Fibroblast of skin of left biceps (primary cell): ENCODE measurements around the gene PML.
A peak's percentile ranks its signal among the peaks of the same experiment; 100 is the strongest.

Experiments used
- DNase-seq, 2 experiments: peaks; one replicate each; pipeline ENCODE4 v3.0.0-alpha.2; 2013; ENCODE audit warnings: low read depth in 2 of 2

PML gene

DNA sequence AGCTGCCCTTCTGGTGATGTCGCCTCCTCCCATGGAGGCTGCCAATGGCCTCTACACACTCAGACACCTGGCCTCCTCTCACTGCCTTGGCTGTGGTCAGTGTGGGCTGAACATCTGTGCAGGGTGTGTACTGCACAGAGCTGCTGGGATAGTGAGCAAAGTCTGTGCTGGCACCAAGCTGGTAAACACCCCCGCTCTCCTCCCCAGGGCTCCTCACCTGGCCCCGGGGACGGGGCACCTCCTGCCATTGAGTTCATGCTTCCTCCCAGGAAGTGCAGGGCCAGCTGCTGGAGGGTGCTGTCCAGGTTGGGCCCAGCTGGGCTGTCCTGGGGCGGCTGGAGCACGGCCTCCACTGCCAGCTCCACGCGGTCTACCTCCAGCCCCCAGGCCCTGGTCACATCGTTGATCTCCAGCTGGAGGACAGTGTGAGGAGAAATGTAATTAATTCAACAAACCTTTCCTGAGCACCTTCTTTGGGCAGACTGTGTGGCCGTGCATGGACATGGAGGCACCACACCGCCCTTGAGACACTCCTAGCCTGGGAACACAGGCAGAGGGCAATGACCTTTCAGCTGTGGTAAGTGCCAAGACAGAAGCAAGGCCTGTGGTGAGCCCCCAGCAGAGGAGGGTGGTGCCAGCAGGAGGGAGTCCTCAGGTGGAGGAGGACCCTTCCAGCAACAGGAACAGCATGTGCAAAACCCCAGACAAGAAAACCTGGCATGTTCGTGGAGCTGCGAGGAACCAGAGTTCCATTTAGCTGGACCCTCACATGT, 9.2 kb upstream of the PML start:
- DNase-seq: no peak

DNA sequence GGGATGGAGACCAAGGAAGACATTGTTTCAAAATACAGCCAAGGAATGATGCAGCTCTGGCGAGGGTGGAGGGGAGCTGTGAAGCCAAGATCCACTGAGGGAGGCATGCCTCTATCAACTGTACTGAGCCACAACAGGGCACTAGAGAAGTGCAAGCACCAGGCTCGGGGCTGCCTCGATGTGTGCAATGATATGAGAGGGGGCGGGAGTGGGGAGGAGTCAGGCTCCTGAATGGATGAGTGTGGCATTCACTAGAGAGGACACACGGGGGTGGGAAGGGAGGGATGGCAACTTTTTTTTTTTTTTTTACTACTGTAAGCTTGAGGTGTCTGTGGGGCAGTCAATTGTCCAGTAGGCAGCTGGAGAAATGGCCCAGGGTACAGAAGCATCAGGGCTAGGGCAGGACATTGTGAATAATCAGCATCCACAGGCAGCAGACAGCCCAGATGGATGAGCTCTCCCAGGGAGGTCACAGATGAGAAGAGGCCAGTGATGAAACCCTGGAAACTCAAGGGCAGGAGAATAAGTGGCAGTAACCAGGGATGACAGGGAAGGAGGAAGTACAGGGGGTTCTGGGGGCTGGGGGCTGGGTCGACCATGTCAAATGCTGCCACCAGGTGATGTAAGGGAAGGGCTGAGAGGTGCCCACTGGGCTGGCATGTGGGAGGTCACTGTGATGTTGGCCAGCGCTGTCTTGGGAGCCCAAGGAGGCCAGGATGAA, 8.3 kb upstream of the PML start:
- DNase-seq: no peak

DNA sequence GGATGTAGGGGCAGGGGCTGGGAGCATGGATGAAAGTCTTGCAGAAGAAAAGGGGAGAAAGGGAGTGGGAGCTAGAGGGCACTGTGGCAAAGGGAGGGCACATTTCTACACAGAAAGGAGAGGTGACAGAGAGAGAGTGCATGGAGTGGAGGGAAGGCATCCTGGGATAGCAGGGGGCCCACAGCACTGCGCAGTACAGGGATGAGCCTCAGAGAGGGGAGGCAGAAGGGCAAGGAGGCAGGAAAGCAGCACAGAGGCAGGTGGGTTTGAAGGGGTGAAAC, 7.8 kb upstream of the PML start:
- DNase-seq: no peak

DNA sequence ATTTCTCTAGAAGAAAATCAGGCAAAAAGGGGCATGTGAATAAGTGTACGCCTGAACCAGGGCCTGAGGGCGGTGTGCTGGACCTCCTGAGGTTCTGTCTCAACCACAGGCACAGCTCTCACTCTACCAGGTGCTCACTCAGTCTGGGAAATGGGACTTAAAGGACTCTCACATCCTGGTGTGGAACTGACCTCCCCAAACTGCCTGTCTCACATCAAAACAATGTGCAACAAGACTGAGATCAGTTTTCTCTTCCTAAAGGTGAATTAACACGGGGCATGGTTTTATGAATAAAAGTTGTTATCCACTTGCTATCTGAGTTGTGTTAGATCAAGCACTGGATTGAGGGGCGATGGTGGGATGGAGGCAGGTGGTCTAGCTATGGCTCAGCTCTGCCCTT, 7.3 kb upstream of the PML start:
- no peak for DNase-seq

DNA sequence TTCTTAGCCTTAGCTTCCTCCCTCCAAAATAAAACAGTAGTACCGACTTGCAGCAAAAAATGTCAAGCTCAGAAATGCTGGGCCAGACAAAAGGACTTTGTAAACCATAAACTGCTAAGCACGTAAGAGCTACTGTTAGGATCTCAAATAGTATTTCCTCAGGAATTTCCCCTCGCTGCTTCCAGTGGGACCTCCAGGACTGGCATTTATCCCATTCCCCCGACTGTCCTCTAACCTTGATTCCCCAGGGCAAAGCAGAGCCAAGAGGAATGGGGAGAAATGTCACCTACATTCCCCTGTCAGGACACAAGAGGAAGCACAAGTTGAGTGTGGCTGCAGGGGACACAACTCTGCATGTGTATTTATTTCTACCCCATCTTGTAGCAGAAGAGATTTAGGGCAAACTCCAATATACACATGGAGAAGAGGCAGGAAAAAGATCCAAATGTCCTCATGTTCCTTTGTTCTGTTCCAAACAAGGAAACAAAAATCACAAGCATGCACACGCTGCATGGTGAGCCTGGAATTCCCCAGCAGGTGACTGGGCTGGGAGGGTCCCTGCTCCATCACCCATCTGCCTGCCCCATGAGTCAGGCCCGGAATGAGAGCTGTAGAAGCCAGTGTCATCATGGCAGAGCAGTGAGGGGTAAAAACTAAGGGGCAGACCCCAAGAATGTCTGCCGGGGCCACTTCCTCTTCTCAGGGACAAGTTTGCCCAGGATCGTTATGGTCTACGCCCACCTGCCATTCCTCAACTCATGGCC, 6.7 kb upstream of the PML start:
- DNase-seq: no peak

DNA sequence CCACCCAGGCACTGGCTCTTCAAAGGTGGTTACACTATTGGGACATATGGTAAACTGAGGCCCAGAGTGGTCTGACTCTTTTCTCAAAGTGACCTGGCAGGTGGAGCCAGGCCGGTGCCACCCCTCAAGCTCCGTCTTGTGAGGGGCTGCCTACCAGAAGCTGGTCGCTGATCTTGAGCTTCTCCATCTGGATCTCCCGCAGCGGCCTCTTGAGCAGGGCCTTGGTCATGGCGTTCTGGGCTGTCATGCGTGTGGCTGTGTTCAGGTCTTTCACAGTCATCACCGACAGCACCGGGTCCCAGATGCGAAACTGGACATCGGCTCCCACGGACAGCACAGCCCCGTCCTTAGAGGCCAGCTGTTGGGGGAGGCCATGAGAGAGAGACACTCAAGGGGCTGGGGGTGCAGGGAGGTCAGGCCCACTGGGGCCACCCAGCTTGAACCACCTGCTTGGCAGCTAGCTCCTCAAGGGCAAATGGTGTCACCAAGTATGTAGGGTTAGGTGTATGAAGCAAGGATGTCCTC, 6.0 kb upstream of the PML start:
- no peak for DNase-seq

DNA sequence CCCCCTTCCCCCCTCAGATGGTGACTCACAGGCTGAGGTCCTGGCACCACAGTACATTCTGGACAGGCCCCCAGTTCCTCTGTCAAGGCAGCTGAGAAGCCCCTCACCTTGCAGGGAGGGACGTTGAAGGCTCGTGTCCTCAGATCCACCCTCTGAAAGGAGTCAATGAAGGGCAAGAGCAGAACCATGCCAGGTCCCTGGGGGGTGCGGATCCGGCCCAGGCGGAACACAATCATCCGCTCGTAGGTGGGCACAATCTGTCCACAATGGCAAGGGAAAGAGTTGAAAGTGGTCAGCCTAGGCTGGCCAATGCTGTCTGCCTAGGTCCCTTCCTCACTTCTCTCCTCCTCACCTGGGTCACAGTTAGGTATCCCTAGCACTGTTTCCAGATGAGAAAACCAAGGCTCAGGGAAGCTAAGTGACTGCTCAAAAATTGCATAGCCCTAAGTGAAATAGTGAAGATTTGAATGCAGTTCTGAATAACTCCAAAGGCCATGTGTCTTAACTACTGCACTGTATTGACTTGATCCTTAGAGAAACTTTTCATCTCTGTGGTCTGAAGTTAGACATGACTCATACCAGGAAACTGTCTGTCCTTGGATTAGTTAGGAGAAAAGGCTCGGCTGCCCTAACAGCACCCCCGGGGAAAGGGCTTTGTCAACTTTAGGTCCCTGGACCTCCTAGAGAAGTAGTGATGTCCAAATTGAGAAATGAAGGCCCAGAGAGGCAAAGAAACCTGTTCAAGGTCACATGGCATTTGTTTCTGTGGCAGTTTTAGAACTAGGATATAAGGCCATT, 5.3 kb upstream of the PML start:
- peak in 1 of 2 experiments; percentile 45 for DNase-seq

DNA sequence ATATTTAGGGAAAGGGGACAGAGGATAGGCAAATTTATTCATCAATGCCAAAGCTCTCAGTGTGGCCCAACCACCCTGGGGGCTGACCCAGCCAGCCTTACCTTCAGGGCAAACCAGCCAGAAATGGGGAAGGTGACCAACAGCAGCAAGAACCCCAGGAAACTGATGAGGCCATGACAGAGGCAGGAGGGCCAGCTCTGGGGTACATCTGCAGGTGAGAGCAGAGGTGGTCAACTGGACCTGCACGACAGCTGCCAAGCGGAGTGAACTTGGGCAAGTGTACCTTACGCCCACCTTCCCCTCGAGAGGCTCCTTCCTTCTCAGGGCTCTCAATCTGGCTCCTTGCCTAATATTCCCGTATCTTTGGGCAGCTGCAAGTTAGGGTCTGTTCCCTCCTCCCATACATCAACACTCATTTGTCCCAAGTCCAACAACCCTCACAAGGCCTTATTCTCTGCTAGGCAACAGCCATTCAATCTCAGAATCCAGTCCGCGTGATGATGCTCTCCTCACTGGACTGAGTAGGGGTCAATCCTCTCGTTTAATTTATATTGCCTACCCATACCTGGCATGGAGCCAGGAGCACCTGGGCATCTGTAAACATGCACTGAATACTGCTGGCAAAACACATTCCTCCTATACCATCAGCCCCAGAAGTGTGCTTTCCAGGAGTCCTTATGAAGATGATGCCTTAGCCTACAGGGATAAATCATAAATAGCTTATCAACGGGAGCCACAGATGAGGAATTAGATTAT, 4.1 kb upstream of the PML start:
- no peak for DNase-seq

DNA sequence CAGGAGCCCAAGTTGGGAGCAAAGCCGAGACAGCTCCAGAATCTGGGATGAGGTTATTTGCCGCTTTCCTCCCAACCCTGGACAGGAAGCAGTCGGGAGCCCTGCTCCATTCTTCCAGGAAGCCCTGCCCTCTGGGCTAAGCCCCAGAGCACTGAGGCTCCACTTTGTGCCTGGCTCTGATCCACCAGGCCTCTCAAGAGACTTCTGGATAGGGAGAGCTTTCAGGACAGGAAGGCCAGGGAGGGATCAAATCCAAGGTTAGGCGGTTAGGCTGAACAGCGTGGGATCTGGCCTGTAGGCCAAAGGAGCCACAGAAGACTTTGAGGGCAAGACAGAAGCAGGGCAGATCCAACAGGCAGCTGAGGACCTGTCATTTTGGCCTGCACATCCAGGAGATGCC, 3.3 kb upstream of the PML start:
- DNase-seq: no peak

DNA sequence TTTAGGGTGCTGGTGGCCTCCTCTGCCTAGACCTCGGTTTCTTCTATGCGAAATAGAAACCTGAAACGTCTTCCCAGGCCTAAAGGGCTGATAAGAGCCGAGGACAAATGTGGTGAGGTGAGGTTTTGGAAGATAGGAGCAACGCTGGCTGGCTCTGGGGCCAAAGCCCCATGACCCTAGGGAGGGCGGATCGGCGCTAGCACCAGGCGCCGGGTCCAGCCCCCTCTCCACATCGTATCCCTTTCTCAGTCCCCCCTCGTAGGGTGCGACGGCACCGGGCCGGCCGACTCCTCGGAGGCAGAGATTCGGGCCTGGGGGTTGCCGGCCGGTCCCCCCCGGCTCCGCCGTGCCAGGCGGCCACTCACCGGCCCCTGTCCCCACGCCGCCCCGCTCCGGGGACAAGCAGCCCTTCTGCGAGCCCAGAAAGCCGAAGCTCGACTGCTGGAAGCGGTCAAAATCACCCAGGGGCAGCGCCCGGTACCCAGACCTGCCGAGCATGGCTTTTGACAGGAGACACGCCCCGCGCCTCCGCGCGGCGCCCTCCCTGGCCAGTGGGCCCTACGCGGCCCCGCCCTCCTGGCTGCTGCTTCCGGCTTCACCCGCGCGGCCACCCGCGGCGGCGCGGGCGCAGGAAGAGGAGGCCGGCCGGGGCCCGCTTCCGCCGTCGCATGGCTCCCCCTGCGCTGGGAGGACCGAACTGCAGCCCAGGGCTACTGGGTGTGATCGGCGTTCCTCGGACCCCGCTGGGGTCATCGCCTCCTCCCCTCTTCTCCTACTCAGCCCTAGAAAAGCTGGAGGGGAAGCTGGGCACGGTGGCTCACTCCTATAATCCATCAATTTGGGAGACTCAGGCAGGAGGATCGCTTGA, 2.6 kb upstream of the PML start, which contains the start of gene STOML1:
Gene STOML1, minus strand, starts transcription at position 570 of the 868 bp plus-strand sequence. Its CDS starts 72 bp downstream, at position 498.
- peak; percentile 82 to 84 for DNase-seq

DNA sequence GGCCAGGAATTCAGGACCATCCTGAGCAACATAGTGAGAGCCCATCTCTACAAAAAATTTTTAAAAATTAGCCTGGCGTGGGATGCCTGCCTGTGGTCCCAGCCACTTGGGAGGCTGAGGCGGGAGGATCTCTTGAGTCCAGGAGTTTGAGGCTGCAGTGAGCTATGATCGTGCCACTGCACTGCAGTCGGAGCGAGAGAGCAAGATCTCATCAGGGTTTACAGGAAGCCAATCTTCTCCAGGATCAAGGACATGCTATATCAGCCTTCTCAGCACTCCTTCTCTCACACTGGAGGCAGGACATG, 2.0 kb upstream of the PML start:
- DNase-seq: no peak

DNA sequence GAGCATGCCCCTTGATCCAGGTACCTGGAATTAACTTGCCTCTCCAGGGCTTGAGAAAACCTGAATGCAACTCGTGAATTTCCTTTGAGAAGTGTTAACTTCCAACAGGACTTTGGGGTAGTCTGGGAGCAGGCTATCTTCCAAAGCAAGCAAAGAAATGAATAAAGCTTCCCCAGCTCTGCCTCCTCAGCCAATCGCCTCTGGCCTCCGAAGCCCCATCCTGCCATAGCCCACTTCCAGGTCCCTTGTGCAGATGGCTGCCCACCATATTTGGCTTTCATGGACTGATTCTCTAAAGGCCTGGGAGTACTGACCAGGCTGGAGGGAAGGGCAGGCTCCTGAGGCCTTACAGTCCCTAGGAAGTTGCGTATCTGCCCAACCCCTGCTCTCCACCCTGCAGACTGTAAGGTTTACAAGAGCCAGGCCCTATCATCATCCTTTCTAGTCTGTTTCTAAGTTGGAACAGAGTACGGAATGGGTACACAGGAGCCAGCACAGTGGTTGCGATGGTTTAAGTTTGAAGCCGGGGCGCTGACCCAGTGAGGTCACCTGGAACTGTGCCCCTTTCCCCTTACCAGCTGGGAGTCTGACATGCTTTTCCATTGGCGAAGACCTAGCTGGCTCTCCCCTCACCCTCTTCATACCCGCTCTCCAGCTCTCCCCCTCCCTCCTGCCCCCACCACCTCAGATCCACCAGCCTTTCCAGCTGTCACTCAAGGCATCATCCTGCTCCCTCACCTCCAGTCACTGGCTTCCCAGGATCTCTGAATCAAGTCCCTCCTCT, 1.1 kb upstream of the PML start:
- no peak for DNase-seq

DNA sequence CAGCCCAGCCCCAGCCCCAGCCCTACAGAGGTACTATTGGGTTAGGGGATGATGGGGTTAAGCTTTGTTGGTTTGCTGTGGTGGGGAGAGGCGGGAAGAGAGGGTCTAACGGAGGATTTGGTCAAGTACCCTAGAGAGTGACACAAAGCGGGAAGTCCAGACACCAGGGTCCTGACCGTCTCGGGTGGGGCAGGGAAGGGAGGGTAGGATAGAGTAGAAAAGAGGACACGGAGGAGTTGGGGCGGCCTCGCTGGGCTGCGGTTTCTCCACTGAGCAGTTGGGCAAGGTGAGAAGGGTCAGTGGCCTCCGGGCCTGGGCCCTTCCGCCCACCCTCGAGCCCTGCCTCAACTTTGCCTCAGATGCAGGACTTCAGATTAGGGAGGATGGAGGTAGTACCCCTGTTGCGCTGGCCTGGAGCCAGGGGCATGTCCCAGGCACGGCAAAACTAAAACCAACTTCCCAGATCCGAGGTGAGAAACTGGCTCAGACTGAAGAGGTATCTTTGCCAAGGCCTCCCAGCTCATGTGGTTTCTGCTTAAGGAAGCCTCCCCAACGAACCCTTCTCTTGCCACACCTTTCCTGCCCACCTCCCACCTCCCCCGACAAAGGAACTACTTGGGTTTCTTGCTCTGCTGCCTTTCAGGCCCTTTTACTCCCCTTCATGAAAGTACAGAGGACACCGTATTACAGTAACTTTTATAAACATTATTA, 551 bp downstream of the PML start:
- no peak for DNase-seq

DNA sequence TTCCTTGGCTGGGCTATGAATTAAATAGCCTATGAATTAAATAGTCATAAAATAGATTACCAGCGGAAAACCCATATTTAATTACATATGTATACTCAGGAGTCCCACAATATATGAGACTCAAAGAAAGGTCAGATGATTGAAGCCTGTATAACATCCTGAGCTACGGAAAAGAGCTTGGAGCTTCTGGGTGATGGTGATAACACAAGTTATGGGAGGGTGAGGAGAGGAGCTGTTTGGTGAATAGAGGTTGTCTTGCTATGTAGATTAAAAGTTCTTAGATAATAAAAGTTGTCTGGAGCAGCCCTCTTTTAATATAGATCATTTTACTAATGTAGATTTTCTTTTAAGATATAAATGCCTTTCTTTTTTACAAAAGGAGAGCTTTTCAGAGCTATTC, 1.8 kb downstream of the PML start:
- no peak for DNase-seq

DNA sequence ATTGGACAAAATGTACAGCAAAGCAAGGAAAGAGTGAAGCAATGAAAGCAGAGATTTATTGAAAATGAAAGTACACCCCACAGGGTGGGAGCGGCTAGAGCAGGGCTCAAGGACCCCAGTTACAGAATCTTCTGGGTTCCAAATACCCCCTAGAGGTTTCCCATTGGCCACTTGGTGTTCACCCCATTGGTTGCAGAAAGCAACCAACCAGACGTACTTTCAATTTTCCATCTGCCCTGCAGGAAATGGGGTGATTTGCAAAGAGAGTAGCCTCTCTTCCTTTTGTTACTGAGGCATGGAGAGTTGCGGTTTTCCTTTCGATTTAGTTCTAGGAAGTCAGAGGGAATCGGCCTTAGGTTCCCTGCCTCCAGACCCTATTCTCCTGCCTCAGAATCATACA, 2.4 kb downstream of the PML start:
- no peak for DNase-seq

DNA sequence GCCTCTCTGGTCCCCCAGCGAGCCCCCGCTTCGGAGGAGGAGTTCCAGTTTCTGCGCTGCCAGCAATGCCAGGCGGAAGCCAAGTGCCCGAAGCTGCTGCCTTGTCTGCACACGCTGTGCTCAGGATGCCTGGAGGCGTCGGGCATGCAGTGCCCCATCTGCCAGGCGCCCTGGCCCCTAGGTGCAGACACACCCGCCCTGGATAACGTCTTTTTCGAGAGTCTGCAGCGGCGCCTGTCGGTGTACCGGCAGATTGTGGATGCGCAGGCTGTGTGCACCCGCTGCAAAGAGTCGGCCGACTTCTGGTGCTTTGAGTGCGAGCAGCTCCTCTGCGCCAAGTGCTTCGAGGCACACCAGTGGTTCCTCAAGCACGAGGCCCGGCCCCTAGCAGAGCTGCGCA, 3.5 kb downstream of the PML start:
- no peak for DNase-seq

DNA sequence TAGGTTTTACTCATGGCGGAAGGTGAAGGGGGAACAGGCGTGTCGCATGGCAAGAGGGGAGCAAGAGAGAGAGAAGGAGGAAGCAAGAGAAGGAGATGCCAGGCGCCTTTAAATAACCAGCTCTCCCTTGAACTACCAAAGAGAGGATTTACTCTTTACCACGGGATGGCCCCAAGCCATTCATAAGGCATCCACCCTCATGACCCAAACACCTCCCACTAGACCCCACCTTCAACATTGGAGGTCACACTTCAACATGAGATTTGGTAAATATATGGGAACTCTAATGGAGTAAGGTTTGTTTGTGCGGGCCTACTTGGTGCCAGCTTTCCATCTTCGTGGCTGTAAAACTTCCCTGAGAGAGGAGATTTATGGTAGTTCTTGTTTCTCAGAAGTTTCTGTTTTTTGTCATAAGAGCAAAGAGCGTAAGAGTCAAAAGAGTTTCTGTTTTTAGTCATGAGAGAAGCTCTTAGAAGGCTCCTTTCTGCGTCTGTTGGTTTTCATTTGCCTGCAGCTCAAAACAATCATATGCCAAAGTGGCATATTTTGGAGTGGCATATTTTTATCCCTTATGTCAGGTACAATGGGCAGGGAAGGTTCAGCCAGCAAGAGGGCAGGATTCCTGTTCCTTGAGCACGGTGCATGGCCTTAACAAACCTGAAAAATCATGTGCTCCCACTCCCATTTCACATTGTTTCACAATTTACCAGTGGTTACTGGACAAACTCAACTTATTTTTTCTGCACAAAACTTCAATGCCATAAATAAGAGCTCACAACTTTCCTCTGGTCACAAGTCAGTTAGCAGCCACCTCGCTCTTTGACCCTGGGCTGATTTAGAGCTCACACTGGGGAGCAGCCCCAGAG, 12.5 kb downstream of the PML start:
- DNase-seq: no peak

DNA sequence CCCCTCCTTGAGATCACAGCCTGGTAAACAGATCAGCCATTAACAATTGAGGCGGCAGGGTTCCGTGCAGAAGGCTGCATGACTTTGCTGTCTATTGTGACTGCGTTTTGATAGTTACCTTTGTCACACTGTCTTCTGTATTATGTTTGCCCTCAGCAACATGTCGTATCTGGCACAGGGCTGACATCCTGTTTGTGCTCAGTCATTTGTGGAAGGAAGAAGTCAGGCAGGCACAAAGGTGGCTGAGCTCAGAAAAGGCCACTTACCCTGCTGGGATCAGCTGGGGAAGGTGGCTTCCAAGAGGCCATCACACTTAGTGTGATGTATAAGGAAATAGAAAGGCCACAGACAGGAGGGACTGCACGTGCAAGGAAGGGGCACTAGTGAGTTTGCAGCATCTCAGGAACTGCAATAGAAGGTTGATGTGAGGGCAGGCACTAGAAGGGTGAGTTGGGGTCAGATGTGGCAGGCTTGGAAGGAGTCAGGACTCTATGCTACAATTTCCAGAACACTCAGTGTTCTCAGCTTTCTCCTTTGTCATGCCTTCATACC, 13.4 kb downstream of the PML start:
- no peak for DNase-seq
